ENCODE results near the gene LRRTM3. TPM values are rescaled to one million over a fixed set of nuclear protein-coding genes. Genes with fewer than 3 reads are reported as not detected.

Gene LRRTM3
- polyA plus RNA-seq (2011; rRNA removed) (not detected in 2 replicates), polyA minus RNA-seq (2011; rRNA and poly(A)+ RNA removed) (not detected in 2 replicates)

GRCh38 chr10:66925896-66926715 lies at the start of gene LRRTM3:
LRRTM3 (plus strand) TSS chr10:66926036.
- H3K4me3 ChIP-seq (ENCODE audit: low read depth, low read length) = peak within 1 kb of the TSS; percentile 7; the same call in 1 of the 2 replicates
- CTCF ChIA-PET = interaction anchor here (0.5 to 1.9 kb wide), 16 partner anchors 8 to 747 kb away, joined by 3 to 9 read pairs (median 4); no protein-coding TSS in a partner anchor

GRCh38 chr10:66877361-66877760 lies 48.5 kb upstream of the LRRTM3 start:
- DNase-seq (ENCODE audit: low read depth, low spot score) = no peak
- ChIA-PET POLR2A (no interaction called here), CTCF (no interaction called here)
- no peak overlapping the region for H3K27ac ChIP-seq (ENCODE audit: low read depth, low read length)
- H3K27me3 ChIP-seq (ENCODE audit: control insufficient read depth, insufficient read depth, low read length) = peaks cover 4% of the 10 kb centered on the region
- no peak overlapping the region for H3K4me3 ChIP-seq (ENCODE audit: low read depth, low read length)
- no peak for TF ChIP-seq CTCF (IDR thresholded peaks at IDR 0.05; ENCODE audit: low read depth, low read length)
- no peaks in the 10 kb centered on the region for H3K9me3 ChIP-seq (ENCODE audit: control insufficient read depth, insufficient read depth, low read length)

More at GRCh38 chr10:66925896-66926715, at the start of gene LRRTM3:
- POLR2A ChIA-PET = no interaction called here
- no peak within 1 kb of the TSS for H3K27ac ChIP-seq (ENCODE audit: low read depth, low read length)
- H3K27me3 ChIP-seq (ENCODE audit: control insufficient read depth, insufficient read depth, low read length) = peaks cover 18% of the 10 kb centered on the region
- TF ChIP-seq CTCF (IDR thresholded peaks at IDR 0.05; ENCODE audit: low read depth, low read length) = peak; percentile 84
- H3K9me3 ChIP-seq (ENCODE audit: control insufficient read depth, insufficient read depth, low read length) = no peaks in the 10 kb centered on the region
- DNase-seq (ENCODE audit: low read depth, low spot score) = peak; percentile 34

GRCh38 chr10:66880292-66880691 lies 45.5 kb upstream of the LRRTM3 start:
- H3K27ac ChIP-seq (ENCODE audit: low read depth, low read length) = no peak overlapping the region
- CTCF ChIA-PET = interaction anchor here (0.6 kb wide), 1 partner anchor 55 kb away, joined by 3 read pairs; no protein-coding TSS in a partner anchor

GRCh38 chr10:66880826-66881225 lies 45.0 kb upstream of the LRRTM3 start:
- Histone ChIP-seq H3K9me3 (ENCODE audit: control insufficient read depth, insufficient read depth, low read length) (no peaks in the 10 kb centered on the region), H3K27me3 (ENCODE audit: control insufficient read depth, insufficient read depth, low read length) (peaks cover 4% of the 10 kb centered on the region), H3K4me3 (ENCODE audit: low read depth, low read length) (no peak overlapping the region), H3K27ac (ENCODE audit: low read depth, low read length) (no peak overlapping the region)
- TF ChIP-seq CTCF (IDR thresholded peaks at IDR 0.05; ENCODE audit: low read depth, low read length) = no peak
- no peak for DNase-seq (ENCODE audit: low read depth, low spot score)
- CTCF ChIA-PET = interaction anchor here (0.9 kb wide), 1 partner anchor 48 kb away, joined by 5 read pairs; no protein-coding TSS in a partner anchor
- POLR2A ChIA-PET = no interaction called here

More at GRCh38 chr10:66880292-66880691, 45.5 kb upstream of the LRRTM3 start:
- no peaks in the 10 kb centered on the region for H3K9me3 ChIP-seq (ENCODE audit: control insufficient read depth, insufficient read depth, low read length)
- POLR2A ChIA-PET = no interaction called here
- no peak for TF ChIP-seq CTCF (IDR thresholded peaks at IDR 0.05; ENCODE audit: low read depth, low read length)
- DNase-seq (ENCODE audit: low read depth, low spot score) = no peak
- no peak overlapping the region for H3K4me3 ChIP-seq (ENCODE audit: low read depth, low read length)
- peaks cover 4% of the 10 kb centered on the region for H3K27me3 ChIP-seq (ENCODE audit: control insufficient read depth, insufficient read depth, low read length)

- peaks cover 3% of the 10 kb centered on the region for H3K27me3 ChIP-seq (ENCODE audit: control insufficient read depth, insufficient read depth, low read length)
- no peak overlapping the region for H3K27ac ChIP-seq (ENCODE audit: low read depth, low read length)
- no peak overlapping the region for H3K4me3 ChIP-seq (ENCODE audit: low read depth, low read length)
- POLR2A ChIA-PET = no interaction called here
- no peak for DNase-seq (ENCODE audit: low read depth, low spot score)
- H3K9me3 ChIP-seq (ENCODE audit: control insufficient read depth, insufficient read depth, low read length) = no peaks in the 10 kb centered on the region
- CTCF ChIA-PET = interaction anchor here (0.9 kb wide), 1 partner anchor 47 kb away, joined by 5 read pairs; no protein-coding TSS in a partner anchor
- no peak for TF ChIP-seq CTCF (IDR thresholded peaks at IDR 0.05; ENCODE audit: low read depth, low read length)
Observed at GRCh38 chr10:66881814-66882213, 44.0 kb upstream of the LRRTM3 start.
